ENCODE measurements around the gene TET3.

Gene TET3

GRCh38 chr2:74029714-74030397 lies 45.1 kb downstream of the TET3 start:
- DNase-seq (ENCODE audit: low read depth in 3 of 3, low spot score in 1 of 3): no peak

- no peak for DNase-seq (ENCODE audit: low read depth in 3 of 3, low spot score in 1 of 3)
These were observed 46.5 kb downstream of the TET3 start for GRCh38 chr2:74031221-74031620.

GRCh38 chr2:74031959-74032287 lies 47.2 kb downstream of the TET3 start:
- no peak for DNase-seq (ENCODE audit: low read depth in 3 of 3, low spot score in 1 of 3)

- DNase-seq (ENCODE audit: low read depth in 3 of 3, low spot score in 1 of 3): no peak
These were observed 48.7 kb downstream of the TET3 start for GRCh38 chr2:74033375-74033774.
